ENCODE data around the gene LIF.
A peak's percentile ranks its signal among the peaks of the same experiment; 100 is the strongest.

Gene LIF

GRCh38 chr22:30284172-30284571 is 37.6 kb upstream of the LIF start:
- no peak for DNase-seq

- no peak for DNase-seq
Observed at GRCh38 chr22:30283342-30283741, 36.8 kb upstream of the LIF start.

- peak; percentile 28 for DNase-seq
Observed at GRCh38 chr22:30282616-30283046, 36.1 kb upstream of the LIF start.

- no peak for DNase-seq
Observed at GRCh38 chr22:30280505-30280904, 33.9 kb upstream of the LIF start.

DNA sequence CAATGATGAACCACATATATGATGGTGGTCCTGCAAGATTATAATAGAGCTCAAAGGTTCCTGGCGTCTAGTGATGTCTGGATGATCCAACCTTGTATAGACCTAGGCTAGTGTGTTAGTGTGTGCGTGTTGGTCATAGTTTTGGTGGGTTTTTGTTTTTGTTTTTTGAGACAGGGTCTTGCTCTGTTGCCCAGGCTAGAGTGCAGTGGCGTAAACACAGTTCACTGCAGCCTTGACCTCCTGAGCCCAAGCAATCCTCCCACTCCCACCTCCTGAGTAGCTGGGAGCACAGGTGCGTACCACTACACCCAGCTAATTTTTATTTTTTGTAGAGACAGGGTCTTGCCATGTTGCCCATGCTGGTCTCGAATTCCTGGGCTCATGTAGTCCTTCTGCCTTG is 33.4 kb upstream of the LIF start:
- DNase-seq: no peak

DNA sequence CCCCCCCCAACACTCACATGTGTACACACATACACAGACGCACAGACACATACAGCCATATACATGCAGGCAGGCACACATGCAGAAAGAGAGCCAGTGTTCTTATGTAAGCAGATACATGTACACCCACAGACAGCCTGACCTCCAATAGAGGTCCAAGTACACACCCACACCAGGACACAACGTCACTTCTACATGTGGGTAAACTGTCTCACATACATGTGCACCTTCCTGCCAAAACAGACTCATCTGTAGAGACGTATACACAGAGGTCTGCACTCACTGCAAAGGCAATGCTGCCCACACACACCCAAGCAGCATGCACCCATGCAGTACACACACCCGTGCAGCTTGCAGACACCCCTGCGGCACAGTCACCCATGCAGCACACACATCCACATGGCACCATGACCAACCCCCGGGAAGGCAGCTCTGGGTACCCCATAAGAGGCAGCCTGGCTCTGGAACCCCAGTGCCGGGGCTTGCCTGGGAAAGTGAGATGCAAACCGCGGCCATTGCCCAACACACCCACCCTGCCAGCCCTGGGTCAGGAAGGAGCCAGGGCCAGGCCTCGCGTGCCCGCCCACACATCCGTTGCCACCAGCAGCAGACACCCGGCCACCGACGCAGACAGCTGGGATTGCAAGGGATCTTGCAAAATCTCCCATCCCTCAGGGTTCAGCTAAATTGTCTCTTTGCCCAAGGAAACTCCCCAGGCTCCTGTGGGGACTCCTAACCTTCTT is 32.7 kb upstream of the LIF start:
- no peak for DNase-seq

GRCh38 chr22:30277547-30278344 is 31.2 kb upstream of the LIF start:
- DNase-seq: peak; percentile 40

GRCh38 chr22:30276039-30276438 is 29.5 kb upstream of the LIF start:
- no peak for DNase-seq

DNA sequence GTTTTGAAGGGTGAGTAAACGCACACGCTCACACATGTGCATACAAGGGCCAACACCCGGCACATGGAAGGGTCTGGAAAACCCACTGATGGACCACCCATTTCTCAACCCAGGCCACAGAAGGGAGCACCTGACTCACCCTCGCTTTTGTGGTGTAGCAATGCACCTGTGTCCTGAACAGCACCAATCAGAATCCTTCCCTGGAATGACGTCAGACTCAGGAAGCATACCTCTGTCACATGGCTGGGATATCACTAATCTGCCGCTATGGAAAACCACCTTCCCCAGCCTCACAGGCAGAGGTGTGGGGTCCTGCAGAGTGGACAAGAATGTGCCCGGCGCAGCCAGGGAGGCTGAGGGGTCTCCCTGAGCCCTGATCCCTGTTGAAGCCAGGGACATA is 29.1 kb upstream of the LIF start:
- no peak for DNase-seq

DNA sequence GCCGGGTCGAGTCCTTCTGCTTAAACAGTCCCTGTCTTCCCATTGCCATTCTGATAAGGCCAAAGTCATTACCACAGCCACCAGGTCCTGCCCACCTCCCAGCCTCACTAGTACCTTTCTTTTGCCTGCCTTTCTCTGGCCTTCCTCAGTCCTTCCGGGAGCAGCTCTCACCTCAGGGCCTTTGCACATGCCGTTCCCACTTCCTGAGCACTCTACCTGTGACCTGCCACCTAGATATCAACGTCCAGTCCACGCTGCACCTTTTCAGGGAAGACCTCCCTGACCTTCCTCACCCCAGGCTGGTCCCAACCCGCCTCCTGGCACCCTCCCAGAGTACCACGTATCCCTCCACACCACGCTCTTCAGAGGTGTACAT is 27.9 kb upstream of the LIF start:
- no peak for DNase-seq

GRCh38 chr22:30273711-30274436 is 27.3 kb upstream of the LIF start:
- DNase-seq: no peak

GRCh38 chr22:30272781-30273601 is 26.4 kb upstream of the LIF start:
- no peak for DNase-seq

DNA sequence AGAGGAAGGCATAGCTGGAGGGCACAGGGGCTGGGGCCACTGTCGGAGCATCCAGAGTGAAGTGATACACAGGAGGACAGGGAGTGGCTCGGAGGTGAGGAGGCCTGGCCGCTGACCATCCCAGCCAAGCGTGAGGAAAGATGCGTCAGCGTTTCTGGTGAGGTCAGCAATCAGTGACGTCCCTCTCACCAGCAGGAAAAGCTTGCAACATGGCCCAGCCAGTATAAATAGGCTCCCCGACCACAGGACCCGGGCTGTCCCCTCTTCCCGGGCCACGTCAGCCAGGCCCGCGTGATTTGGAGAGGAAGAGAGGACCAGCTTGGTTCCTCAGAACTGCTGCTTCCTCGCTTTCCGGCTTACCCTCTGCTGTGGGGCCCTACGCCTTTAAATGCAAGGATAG is 24.3 kb upstream of the LIF start:
- no peak for DNase-seq

- no peak for DNase-seq
Observed at GRCh38 chr22:30268331-30268730, 21.8 kb upstream of the LIF start.

GRCh38 chr22:30267382-30268302 is 21.1 kb upstream of the LIF start:
- DNase-seq: peak; percentile 58

DNA sequence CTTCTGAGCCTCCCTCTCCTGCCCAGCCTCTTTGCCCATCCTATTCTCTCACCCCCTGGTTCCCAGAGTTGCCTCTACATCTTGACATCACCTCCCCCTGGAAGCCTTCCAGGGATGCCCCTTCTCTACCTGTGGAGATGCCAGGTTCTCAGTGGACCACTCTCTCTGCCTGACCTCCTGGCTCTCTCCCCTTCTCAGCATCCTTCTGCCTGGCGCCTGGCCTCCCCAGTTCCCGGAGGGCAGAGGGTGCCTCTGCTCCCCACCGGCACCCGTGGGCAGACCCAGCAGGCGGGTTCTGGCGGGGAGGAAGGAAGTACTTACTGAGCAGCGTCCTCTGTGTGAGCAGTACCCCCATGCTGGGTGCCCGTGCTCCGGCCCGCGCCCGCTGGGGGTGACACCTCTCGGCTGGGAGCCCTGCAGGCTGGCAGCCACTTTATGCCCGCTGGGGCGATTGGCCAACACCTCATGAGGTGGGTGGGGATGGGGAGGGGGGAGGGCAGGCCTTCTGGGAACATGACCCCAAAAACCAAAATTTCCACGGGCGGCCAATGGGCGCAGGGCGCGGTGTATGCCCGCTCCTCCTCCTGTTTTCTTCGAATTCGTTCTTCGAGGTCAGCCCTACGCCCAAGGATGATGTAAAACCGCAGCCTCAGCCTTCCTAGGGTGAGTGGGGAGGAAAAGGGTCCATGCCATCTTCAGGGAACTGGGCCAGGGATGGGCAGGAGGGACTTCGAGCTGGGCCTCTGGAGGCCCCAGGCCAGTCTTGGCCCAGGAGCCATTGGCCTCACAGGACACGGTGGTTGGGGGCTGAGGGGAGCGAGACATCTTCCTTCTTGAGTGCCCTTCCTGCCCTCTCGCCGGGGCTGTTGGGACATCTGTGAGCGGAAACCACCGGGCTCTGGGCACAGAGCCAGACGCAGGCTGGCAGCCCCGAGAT is 20.2 kb upstream of the LIF start, which contains the start of gene OSM:
Gene OSM (minus strand): TSS at position 407 of the 937 bp plus-strand sequence. CDS start 52 bp downstream, at position 355.
- DNase-seq: peak; percentile 89

DNA sequence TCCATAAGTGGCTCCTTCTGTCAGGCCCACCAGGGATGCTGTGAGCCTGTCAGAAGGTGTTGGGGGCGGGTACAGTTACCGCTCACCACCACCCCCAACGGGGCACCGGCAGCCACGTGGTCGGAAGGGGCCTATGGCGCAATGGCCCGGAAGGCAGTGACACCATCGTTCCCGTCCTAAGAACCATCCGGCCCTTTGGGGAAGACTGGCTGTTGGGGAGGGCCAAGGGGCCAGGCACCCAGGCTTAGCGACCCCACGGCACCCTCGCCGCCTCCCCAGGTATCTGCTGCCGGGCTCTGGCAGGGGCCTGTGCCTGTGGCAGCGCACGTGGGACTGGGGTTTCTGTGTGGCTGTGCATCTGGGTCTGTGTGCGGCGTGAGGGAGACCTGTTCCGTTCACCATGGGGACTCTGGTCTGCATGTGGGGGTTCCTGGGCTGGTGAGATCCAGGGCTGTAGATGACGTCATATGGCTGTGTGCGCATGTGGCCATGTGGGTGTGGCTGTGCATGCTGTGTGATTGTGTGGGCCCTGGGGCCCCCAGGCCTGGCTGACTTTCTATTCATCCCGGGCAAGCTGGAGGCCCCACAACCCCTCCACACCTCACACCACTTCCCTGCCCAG is 19.4 kb upstream of the LIF start:
- peak; percentile 84 for DNase-seq

- no peak for DNase-seq
Observed at GRCh38 chr22:30265131-30265720, 18.7 kb upstream of the LIF start.

DNA sequence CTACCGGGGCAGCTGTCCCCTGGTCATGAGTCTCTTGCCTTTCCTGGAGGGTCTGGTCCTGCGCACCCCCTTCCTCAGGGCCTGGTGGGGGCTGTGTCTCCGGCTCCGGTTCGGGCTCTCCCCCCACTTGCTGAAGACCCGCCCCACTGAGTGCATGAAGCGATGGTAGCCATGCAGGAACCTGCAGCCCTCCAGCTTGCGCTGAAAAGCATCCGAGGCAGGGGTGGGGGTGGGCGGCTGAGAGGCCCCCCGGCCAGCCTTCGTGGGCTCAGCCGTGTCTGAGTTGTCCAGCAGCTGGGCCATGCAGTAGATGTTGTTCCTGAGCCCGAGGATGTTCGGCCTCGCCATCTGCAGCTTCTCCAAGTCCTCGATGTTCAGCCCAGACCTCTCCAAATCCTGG is 17.3 kb upstream of the LIF start:
- DNase-seq: no peak
